Femur (tissue), 1 donor: ENCODE measurements around the gene CDKAL1.
"Not testable (repeated sequence)": the region's sequence is repeated elsewhere in the genome, so short reads cannot be mapped to it uniquely, and the experiment has no call there.

Source experiments
- DNase-seq: peaks from one replicate; pipeline ENCODE4 v3.0.0-alpha.2; 2017

Gene CDKAL1

GRCh38 chr6:20900389-20901160 lies 366.3 kb downstream of the CDKAL1 start:
- no peak for DNase-seq

DNA sequence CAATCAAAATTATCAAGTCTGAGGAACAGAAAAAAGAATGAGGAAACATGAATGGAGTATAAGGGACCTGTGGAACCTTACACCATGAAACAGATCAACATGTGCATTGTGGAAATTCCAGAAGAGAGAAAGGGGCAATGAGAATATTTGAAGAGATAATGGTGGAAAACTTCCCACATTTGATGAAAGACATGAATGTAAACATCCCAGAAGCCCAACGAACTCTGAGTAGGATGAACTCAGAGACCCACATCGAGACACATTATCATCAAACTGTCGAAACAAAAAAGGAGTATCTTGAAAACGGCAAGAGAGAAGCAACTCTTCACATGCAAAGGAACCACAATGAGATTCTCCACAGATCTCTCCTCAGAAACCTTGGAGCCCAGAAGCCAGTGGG lies 371.1 kb downstream of the CDKAL1 start:
- DNase-seq = no peak

DNA sequence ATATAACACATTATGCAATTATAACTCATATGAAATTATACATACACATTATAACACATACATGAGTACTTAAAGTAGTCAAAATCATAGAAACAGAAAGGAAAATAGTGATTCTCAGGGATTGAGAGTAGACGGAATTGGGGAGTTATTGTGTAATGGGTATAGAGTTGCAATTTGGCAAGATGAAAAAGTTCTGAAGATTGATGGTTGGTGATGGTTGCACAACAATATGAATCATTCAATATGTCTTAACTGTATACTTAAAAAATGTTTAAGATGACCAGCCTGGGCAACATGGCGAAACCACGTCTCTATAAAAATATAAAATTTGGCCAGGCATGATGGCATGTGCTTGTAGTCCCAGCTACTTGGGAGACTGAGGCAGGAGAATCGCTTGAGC lies 372.7 kb downstream of the CDKAL1 start:
- DNase-seq = no peak

GRCh38 chr6:20907486-20908071 lies 373.3 kb downstream of the CDKAL1 start:
- DNase-seq = no peak

GRCh38 chr6:20909621-20910020 lies 375.4 kb downstream of the CDKAL1 start:
- no peak for DNase-seq

DNA sequence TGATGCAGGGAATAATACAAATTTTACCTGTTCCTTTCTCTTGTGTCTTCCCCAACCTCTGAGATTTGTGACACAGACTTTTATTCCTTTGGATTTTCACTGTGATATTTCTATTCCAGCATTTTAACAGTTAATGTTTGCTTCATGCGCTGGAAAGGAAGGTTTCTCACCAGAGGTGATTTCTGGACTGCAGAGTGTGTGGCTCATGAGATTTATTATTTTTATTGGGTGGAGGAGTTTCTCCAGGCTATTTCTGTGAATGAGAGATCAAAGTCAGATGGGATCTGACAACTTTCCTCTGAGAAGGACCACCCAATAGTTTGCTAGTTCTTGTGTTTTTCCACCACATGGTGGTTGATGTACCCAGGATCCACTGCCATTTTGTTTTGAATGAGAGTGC lies 377.5 kb downstream of the CDKAL1 start:
- DNase-seq = no peak

GRCh38 chr6:20915156-20915555 lies 380.9 kb downstream of the CDKAL1 start:
- no peak for DNase-seq

- no peak for DNase-seq
Observed at GRCh38 chr6:20915626-20916025, 381.4 kb downstream of the CDKAL1 start.

DNA sequence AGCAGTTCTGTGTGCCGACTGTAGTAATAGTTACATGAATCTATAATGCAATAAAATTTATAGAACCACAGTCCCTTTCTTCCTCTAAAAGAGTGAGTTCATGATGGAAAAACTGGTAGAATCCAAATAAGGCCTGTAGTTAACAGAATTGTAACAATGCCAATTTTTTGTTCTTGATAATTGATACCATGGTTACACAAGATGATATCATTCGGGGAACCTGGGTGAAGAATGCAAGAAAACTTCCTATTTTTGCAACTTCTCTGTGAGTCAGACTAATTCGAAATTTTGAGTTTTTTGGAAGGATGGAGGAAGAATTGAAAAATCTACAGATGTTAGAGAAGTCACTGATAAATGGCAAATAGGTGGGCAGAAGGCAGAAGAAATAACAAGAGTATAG lies 381.8 kb downstream of the CDKAL1 start:
- no peak for DNase-seq

DNA sequence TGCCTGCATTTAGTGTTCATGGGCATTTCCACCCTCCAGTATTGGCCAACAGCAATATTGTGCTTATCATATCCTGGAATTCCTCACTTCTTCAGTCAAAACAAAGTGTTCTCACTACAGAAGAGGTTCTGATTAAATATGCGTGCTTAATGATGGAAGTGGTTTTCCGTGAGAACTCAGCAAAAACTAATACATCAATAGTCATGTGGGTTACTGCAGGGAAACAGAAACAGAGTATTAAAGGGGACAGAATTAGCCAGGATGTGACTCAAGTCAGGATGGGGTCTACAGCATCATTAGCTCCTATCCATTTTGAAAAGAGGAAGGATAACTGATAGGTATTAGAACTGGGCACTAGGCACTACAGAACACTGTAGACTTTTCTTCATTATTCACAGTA lies 384.6 kb downstream of the CDKAL1 start:
- DNase-seq = no peak

GRCh38 chr6:20919677-20920385 lies 385.6 kb downstream of the CDKAL1 start:
- DNase-seq = no peak

- DNase-seq = no peak
Observed at GRCh38 chr6:20921578-20921977, 387.3 kb downstream of the CDKAL1 start.

DNA sequence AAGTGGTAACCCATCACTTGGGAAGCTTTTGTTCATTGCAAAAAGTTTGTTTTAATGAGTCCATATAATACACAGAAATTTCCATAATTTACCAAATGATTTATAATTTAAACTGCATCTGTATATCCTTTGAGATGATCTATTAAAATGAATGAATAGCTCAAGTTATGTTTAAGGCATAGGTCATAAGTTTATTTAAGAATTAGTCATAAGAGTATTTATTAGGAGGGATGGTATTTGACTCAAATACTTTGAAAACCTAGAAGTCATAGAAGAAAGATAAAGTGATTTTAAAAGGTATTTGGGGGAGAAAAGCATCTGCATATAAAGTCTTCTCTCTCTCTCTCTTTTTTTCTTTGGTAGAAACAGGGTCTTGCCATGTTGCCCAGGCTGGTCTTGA lies 388.5 kb downstream of the CDKAL1 start:
- no peak for DNase-seq

DNA sequence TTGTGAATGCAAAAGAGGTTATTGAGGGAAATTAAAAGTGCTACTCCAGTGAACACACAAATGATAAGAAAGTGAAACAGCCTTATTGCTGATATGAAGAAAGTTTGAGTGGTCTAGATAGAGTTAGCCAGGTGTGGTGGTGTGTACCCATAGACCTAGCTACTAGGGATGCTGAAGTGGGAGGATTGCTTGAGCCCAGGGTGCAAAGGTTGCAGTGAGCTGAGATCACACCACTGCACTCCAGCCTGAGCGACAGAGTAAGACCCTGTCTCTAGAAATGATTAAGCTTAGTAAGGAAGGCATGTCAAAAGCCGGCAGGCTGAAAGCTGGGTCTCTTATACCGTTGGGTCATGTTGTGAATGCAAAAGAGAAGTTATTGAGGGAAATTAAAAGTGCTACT lies 389.8 kb downstream of the CDKAL1 start:
- not testable (repeated sequence) for DNase-seq

DNA sequence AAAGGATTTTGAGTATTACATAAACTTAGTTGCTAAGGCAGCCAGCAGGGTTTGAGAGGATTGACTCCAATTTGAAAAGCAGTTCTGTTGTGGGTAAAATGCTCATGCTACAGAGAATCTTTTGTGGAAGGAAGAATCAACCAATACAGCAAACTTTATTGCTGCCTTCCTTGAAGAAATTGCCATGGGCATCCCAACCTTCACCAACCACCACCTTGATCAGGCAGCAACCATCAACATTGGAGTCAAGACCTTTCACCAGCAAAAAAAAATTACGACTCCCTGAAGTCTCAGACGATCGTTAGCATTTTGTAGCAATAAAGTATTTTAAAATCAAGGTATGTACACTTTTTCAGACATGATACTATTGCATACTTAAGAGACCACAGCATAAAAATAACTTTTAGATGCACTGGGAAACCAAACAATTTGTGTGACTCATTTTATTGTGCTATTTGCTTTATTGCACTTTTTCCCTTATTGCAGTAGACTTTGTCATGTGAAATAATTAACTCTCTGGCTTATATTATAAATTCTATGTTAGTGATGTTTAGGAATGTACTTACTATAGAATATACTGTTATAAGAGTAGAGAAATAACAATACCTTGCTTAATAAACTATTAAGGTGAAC lies 390.8 kb downstream of the CDKAL1 start:
- no peak for DNase-seq

GRCh38 chr6:20927130-20927860 lies 393.0 kb downstream of the CDKAL1 start:
- DNase-seq = no peak

- DNase-seq = no peak
Observed at GRCh38 chr6:20929283-20929682, 395.0 kb downstream of the CDKAL1 start.

DNA sequence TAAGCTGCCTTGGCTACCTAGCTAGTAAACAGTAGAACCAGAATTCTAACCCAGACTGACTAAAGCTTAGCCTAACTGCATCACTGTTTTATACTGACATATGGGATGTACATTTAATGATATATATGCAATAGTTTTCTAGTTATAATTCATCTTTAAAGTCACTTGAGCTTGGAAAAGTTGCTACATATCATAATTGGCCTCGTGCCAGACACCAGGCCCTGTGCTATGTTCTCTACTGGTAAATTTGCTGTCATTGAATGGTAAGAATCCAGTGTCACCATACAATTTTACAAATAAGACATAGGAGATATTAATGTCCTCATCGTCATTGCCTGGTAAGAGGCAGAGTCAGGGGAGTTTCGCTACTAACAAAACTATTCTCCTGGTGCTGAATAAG lies 396.8 kb downstream of the CDKAL1 start:
- DNase-seq = no peak

GRCh38 chr6:20931772-20932171 lies 397.5 kb downstream of the CDKAL1 start:
- DNase-seq = no peak

DNA sequence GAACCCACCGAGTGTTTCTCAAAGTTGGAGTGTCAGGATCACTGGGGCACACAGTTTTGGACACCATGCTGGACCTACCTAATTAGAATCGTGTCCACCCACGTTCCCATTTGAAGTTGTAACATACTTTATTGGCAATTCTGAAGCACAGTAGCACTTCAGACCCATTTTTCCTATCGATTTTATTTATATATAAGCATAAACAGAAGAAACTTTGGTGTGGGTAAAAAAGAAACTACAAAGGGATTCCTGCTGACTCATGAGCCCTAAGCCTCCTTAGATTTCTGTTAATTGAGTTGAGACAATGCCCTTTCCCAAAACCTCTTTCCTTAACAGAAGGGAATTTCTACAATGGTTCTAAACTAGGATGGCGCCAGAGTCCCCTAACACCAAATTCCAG lies 398.0 kb downstream of the CDKAL1 start:
- no peak for DNase-seq

DNA sequence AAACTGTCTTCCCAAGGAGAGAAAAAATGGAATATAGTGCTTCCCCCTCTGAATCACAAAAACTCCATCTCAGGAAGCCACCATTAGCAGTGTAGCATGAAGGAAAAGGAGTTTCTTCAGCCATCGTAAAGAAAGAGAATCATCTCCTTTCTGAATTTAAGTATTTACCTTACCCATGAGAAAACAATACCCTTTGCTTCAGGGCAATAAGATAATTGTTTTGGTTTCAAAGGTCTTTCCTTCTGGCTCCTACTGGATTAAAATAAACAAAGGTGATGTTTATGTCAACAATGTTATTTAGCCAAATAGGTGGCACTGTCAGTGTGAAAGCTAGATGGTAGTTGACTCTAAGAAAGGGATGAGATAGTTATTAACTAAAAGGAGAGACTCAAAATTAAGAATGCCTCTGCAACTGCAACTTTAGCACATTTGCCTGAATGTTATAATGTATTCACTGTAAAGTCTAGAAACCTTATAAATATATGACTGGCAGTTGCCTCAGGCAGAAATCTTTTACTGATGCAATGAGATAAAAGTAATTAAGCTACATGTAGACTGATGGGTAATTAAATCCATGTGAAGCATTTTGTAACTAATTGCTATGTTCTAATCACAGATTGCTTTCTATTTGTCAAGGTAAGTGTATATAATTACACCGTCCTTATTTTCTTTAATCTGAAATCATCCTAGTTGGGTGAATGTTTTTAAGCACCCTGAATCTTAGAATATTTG lies 399.0 kb downstream of the CDKAL1 start:
- DNase-seq = no peak

DNA sequence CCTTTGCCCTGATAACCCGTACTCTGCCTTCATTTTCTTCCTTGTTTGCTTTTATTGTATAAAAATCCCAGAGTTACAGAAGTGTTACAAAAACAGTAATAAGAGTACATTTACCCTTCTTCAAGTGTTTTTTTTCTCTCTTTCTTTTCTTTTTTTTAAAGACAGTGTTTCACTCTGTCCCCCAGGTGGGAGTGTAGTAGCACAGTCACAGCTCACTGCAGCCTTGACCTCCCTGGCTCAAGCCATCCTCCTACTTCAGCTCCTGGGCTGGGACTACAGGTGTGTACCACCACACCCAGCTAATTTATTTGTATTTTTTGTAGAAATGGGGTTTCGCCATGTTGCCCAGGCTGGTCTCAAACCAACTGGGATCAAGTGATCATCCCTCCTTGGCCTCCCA lies 402.7 kb downstream of the CDKAL1 start:
- no peak for DNase-seq
